Measurements from ENCODE around the gene FLT4.
A peak's percentile ranks its signal among the peaks of the same experiment; 100 is the strongest.
"Not testable (repeated sequence)": the region's sequence is repeated elsewhere in the genome, so short reads cannot be mapped to it uniquely, and the experiment has no call there.

Gene FLT4

GRCh38 chr5:180682560-180682959, 33.2 kb upstream of the FLT4 start:
- no peaks in the 10 kb centered on the region for H3K9me3 Mint-ChIP-seq
- ATAC-seq (replicated peaks; ENCODE audit: extremely low read depth, poor library complexity, severe bottlenecking) (no peak), DNase-seq (ENCODE audit: low spot score in 2 of 2) (no peak)
- no peaks in the 10 kb centered on the region for H3K27me3 Mint-ChIP-seq
- H3K36me3 Mint-ChIP-seq (ENCODE audit: insufficient read depth), result no peaks in the 10 kb centered on the region
- H3K27ac Mint-ChIP-seq (ENCODE audit: low read depth), result no peak overlapping the region
- H3K4me3 Mint-ChIP-seq, result no peak overlapping the region
- peaks cover 11% of the 10 kb centered on the region for H3K4me1 Mint-ChIP-seq

- not testable (repeated sequence) for ATAC-seq (replicated peaks; ENCODE audit: extremely low read depth, poor library complexity, severe bottlenecking)
- H3K4me1 Mint-ChIP-seq, result peaks cover 11% of the 10 kb centered on the region
These were observed 32.6 kb upstream of the FLT4 start for GRCh38 chr5:180682008-180682407.

GRCh38 chr5:180678319-180678718, 28.9 kb upstream of the FLT4 start:
- not testable (repeated sequence) for H3K4me1 Mint-ChIP-seq; H3K36me3 Mint-ChIP-seq (ENCODE audit: insufficient read depth); H3K27ac Mint-ChIP-seq (ENCODE audit: low read depth)

More at GRCh38 chr5:180682008-180682407, 32.6 kb upstream of the FLT4 start:
- not testable (repeated sequence) for H3K9me3 Mint-ChIP-seq; H3K27ac Mint-ChIP-seq (ENCODE audit: low read depth); H3K36me3 Mint-ChIP-seq (ENCODE audit: insufficient read depth); H3K27me3 Mint-ChIP-seq; H3K4me3 Mint-ChIP-seq; DNase-seq (ENCODE audit: low spot score in 2 of 2)

GRCh38 chr5:180675036-180675635, 25.7 kb upstream of the FLT4 start:
- peak overlapping the region; percentile 52 for H3K4me3 Mint-ChIP-seq
- H3K27me3 Mint-ChIP-seq, result peaks cover 12% of the 10 kb centered on the region
- ATAC-seq (replicated peaks; ENCODE audit: extremely low read depth, poor library complexity, severe bottlenecking) (no peak), DNase-seq (ENCODE audit: low spot score in 2 of 2) (no peak)
- H3K36me3 Mint-ChIP-seq (ENCODE audit: insufficient read depth), result peaks cover 2% of the 10 kb centered on the region
- no peak overlapping the region for H3K27ac Mint-ChIP-seq (ENCODE audit: low read depth)
- no peaks in the 10 kb centered on the region for H3K9me3 Mint-ChIP-seq
- peaks cover 13% of the 10 kb centered on the region for H3K4me1 Mint-ChIP-seq

More at GRCh38 chr5:180678319-180678718, 28.9 kb upstream of the FLT4 start:
- H3K9me3 Mint-ChIP-seq; H3K4me3 Mint-ChIP-seq; DNase-seq (ENCODE audit: low spot score in 2 of 2); ATAC-seq (replicated peaks; ENCODE audit: extremely low read depth, poor library complexity, severe bottlenecking): not testable (repeated sequence)
- H3K27me3 Mint-ChIP-seq, result peaks cover 12% of the 10 kb centered on the region

- not testable (repeated sequence) for H3K36me3 Mint-ChIP-seq (ENCODE audit: insufficient read depth); DNase-seq (ENCODE audit: low spot score in 2 of 2); H3K9me3 Mint-ChIP-seq; ATAC-seq (replicated peaks; ENCODE audit: extremely low read depth, poor library complexity, severe bottlenecking); H3K27ac Mint-ChIP-seq (ENCODE audit: low read depth)
- Mint-ChIP-seq H3K27me3 (peaks cover 12% of the 10 kb centered on the region), H3K4me3 (peak overlapping the region; percentile 52), H3K4me1 (peaks cover 24% of the 10 kb centered on the region)
These were observed 24.7 kb upstream of the FLT4 start for GRCh38 chr5:180674090-180674475.

- Mint-ChIP-seq H3K27ac (ENCODE audit: low read depth) (no peak overlapping the region), H3K27me3 (peaks cover 12% of the 10 kb centered on the region), H3K36me3 (ENCODE audit: insufficient read depth) (peaks cover 2% of the 10 kb centered on the region), H3K9me3 (no peaks in the 10 kb centered on the region), H3K4me3 (peak overlapping the region; percentile 52), H3K4me1 (peaks cover 24% of the 10 kb centered on the region)
- no peak for DNase-seq (ENCODE audit: low spot score in 2 of 2)
- no peak for ATAC-seq (replicated peaks; ENCODE audit: extremely low read depth, poor library complexity, severe bottlenecking)
These were observed 24.1 kb upstream of the FLT4 start for GRCh38 chr5:180673371-180674089.

- not testable (repeated sequence) for H3K36me3 Mint-ChIP-seq (ENCODE audit: insufficient read depth); DNase-seq (ENCODE audit: low spot score in 2 of 2); ATAC-seq (replicated peaks; ENCODE audit: extremely low read depth, poor library complexity, severe bottlenecking); H3K27ac Mint-ChIP-seq (ENCODE audit: low read depth); H3K4me3 Mint-ChIP-seq; H3K9me3 Mint-ChIP-seq
- peaks cover 24% of the 10 kb centered on the region for H3K4me1 Mint-ChIP-seq
- H3K27me3 Mint-ChIP-seq, result peaks cover 12% of the 10 kb centered on the region
These were observed 22.6 kb upstream of the FLT4 start for GRCh38 chr5:180671958-180672524.

- peaks cover 12% of the 10 kb centered on the region for H3K27me3 Mint-ChIP-seq
- DNase-seq (ENCODE audit: low spot score in 2 of 2) (no peak), ATAC-seq (replicated peaks; ENCODE audit: extremely low read depth, poor library complexity, severe bottlenecking) (no peak)
These were observed 21.4 kb upstream of the FLT4 start for GRCh38 chr5:180670586-180671359.

GRCh38 chr5:180670157-180670556, 20.8 kb upstream of the FLT4 start:
- ATAC-seq (replicated peaks; ENCODE audit: extremely low read depth, poor library complexity, severe bottlenecking), result no peak
- no peak for DNase-seq (ENCODE audit: low spot score in 2 of 2)
- H3K27ac Mint-ChIP-seq (ENCODE audit: low read depth), result no peak overlapping the region
- no peaks in the 10 kb centered on the region for H3K9me3 Mint-ChIP-seq
- peaks cover 24% of the 10 kb centered on the region for H3K4me1 Mint-ChIP-seq
- H3K27me3 Mint-ChIP-seq, result peaks cover 11% of the 10 kb centered on the region
- H3K4me3 Mint-ChIP-seq, result peak overlapping the region; percentile 23
- peaks cover 6% of the 10 kb centered on the region for H3K36me3 Mint-ChIP-seq (ENCODE audit: insufficient read depth)

More at GRCh38 chr5:180670586-180671359, 21.4 kb upstream of the FLT4 start:
- Mint-ChIP-seq H3K27ac (ENCODE audit: low read depth) (no peak overlapping the region), H3K4me1 (peaks cover 24% of the 10 kb centered on the region), H3K9me3 (no peaks in the 10 kb centered on the region), H3K36me3 (ENCODE audit: insufficient read depth) (peaks cover 6% of the 10 kb centered on the region), H3K4me3 (peak overlapping the region; percentile 23)

GRCh38 chr5:180669661-180670060, 20.3 kb upstream of the FLT4 start:
- Mint-ChIP-seq H3K27me3 (peaks cover 6% of the 10 kb centered on the region), H3K4me1 (peaks cover 20% of the 10 kb centered on the region), H3K27ac (ENCODE audit: low read depth) (no peak overlapping the region), H3K4me3 (no peak overlapping the region), H3K9me3 (no peaks in the 10 kb centered on the region), H3K36me3 (ENCODE audit: insufficient read depth) (peaks cover 6% of the 10 kb centered on the region)
- no peak for ATAC-seq (replicated peaks; ENCODE audit: extremely low read depth, poor library complexity, severe bottlenecking)
- no peak for DNase-seq (ENCODE audit: low spot score in 2 of 2)

- Mint-ChIP-seq H3K27me3 (peaks cover under 1% of the 10 kb centered on the region), H3K27ac (ENCODE audit: low read depth) (no peak overlapping the region), H3K4me1 (peaks cover 16% of the 10 kb centered on the region), H3K36me3 (ENCODE audit: insufficient read depth) (peaks cover 6% of the 10 kb centered on the region), H3K4me3 (no peak overlapping the region), H3K9me3 (no peaks in the 10 kb centered on the region)
- DNase-seq (ENCODE audit: low spot score in 2 of 2) (no peak), ATAC-seq (replicated peaks; ENCODE audit: extremely low read depth, poor library complexity, severe bottlenecking) (no peak)
These were observed 19.6 kb upstream of the FLT4 start for GRCh38 chr5:180668835-180669596.

- H3K4me3 Mint-ChIP-seq, result no peak overlapping the region
- peaks cover 13% of the 10 kb centered on the region for H3K27me3 Mint-ChIP-seq
- H3K4me1 Mint-ChIP-seq, result peaks cover 16% of the 10 kb centered on the region
- H3K36me3 Mint-ChIP-seq (ENCODE audit: insufficient read depth), result peaks cover 6% of the 10 kb centered on the region
- no peak overlapping the region for H3K27ac Mint-ChIP-seq (ENCODE audit: low read depth)
- no peaks in the 10 kb centered on the region for H3K9me3 Mint-ChIP-seq
- ATAC-seq (replicated peaks; ENCODE audit: extremely low read depth, poor library complexity, severe bottlenecking), result no peak
- DNase-seq (ENCODE audit: low spot score in 2 of 2), result no peak
These were observed 17.4 kb upstream of the FLT4 start for GRCh38 chr5:180666812-180667211.

All from central memory CD8-positive, alpha-beta T cell (primary cell).